ENCODE results near the gene CCDC63.

Gene CCDC63

DNA sequence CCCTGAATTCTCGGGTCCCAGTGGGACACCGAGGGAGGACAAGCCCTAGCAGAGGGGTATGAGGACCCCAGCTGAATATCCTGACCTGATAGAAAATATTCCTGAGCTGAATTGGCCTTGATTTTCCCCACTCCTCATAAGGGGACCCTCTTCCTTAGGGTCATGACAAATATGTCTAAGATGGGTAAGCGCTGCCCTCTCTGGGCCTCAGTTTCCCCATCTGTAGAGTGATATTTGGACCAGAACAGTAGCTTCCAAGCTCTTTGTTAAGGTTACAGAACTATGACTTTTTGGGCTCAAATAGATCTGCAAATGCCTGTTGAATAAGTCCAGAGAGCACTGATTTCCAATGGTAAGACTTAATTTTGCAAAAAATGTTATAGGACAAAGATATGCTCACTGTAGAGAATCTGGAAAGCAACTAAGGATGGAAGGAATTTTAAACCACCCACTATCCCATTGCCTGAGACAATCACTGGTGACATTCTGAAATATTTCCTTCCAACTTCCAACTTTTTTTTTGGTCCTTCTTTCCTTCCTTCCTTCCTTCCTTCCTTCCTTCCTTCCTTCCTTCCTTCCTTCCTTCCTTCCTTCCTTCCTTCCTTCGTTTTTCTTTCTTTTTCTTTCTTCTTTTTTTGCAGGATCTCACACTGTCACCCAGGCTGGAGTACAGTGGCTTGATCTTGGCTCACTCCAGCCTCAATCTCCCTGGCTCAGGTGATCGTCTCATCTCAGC lies 41.6 kb downstream of the CCDC63 start:
- DNase-seq: no peak

DNA sequence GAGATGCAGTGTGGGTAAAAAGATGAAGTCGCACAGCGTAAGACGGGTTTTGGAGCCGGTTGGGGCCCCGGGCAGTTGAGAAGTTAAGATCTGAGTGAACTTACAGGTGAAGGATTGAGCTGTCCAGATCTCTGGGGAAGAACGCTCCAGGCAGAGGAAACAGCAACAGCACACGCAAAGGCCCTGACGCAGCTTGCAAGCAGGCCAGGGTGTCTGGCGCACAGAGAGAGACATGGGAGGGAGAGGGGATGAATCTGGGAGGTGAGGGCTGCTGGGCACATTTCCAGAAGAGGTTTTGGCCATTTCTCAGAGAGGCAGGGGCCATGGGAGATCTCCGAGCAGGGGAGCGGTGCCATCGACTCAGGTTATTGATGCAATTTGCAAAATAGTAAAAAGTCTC lies 42.6 kb downstream of the CCDC63 start:
- no peak for DNase-seq

DNA sequence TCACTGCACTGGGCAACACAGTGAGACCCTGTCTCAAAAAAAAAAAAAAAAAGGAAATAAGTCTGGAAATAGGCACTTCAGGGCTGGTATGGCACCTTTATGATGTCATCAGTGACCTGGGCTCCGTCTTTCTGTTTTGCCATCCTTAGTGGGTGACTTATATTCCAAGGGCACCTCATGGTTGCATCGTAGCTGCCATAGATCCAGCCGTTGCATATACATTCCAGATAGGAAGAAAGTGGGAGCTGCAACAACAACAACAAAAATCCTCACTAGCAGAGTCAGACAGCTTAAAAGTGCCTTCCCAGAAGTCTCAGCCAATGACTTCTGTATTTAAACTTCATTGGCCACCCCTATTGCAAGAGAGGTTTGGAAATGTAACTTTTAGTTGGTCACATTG lies 47.2 kb downstream of the CCDC63 start:
- no peak for DNase-seq

DNA sequence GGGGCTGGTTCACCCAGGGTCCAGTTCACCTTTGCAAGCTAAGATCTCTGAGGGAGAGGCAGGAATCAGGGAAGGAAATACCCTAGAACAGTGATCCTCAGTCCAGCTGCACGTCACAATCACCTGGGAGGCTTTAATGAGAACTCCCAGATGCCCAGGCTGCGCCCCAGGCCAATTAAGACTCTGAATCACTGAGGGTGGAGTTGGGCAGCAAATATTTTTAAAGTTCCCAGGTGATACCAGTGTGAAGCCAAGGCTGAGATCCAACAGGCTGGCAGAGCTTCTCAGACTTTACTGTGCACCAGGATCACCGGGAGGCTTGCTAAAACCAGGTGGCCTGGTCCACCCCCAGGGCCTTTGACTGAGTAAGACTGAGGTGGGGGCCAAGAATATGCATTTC lies 49.8 kb downstream of the CCDC63 start:
- DNase-seq: no peak

DNA sequence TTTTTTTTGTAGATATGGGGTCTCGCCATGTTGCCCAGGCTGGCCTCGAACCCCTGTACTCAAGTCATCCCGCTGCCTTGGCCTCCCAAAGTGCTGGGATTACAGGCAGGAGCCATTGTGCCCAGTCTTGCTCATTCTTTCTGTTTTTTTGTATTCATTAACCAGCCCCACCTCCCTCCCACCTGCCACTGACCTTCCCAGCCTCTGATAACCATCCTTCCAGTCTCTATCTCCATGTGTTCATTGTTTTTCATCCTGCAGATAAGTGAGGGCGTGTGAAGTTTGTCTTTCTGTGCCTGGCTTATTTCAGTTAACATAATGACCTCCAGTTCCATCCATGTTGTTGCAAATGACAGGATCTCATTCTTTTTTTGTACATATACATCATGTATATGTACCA lies 54.6 kb downstream of the CCDC63 start:
- no peak for DNase-seq

DNA sequence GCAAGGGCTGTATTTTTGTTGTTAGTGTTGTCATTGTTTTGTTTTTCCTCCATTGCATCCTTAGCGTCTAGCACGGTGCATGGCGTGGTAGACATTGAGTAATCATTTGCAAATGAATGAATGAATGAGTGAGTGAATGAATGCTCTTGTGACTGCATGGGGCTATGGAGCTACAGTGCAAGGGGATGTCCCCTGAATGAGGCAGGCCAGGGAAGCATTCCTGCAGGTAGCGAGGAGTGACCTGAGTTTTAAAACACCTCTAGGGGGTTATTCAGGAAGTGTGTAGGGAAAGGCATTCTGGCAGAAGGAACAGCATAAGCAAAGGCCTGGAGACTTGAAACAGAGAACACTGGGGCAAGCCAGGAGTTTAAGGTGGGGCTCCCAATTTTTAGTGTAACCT lies 56.7 kb downstream of the CCDC63 start:
- no peak for DNase-seq

DNA sequence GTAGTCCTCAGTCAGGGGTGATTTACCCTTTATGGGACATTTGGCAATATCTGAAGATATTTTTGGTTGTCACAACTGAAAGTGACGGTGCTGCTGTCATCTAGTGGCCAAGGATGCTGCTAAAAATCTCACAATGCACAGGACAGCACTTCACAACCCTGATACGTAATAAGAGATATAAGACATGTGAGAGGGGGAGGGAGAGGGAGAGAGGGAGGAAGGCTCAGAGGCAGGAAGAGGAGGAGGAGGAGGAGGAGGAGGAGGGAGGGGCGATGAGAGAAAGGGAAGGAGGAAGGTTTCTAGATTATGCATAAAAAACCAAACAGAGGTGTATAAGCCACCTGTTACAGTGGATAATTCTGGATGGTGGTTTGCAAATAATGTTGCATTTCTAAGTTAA lies 59.3 kb downstream of the CCDC63 start:
- DNase-seq: no peak

DNA sequence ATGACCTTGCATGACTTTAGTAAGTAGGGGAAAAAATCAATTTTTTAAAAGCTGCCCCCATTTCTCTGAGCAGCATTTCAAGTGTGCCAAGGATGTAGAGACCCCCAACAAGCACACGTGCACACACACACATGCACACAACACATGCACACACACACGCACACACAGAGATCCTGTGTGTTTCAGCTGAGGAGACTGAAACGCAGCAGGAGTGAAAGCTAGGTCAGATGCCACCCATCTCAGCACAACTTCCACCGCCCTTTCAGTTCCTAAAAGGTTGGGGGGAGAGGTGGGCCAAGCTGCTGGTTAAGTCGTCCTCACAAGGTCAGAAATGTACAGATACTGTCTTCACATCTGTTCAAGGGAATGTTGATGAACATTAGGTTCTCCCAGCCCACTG lies 59.7 kb downstream of the CCDC63 start:
- DNase-seq: no peak

DNA sequence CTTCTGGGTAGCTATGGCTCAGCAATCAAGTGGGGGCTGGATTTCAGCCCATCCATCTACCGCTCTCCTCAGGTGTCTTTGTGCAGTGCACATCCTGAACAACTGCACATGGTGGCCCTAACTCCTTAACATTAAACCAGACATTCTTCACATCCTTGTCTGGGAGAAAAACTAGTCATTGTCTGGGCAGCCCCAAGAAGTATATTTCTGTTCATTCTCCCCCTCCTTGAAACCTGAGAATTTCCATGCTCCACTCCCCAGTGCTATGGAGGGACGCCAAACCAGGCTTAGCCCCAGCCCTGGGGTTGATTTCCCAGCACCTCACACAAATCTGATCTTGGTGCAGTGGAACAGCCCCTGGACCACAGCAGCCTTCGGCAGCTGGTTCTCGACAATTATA lies 60.2 kb downstream of the CCDC63 start:
- DNase-seq: no peak

DNA sequence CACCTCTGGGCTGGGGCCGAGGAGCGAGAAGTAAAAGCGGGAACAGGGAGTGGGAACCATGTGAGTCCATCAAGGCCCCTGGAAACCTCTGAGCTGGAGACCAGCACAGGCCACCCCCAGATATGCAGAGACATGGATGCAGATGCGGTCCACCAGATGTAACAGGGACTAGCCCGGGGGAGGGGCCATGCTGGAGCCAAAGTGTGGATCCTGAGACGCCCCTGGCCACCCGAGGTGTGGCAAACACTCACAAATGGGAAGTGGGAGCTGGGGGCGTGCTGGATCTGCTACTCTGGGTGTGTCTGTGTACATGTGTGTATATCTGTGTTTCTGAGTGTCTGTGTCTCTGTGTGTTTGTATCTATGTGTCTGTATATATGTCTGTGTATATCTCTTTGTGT lies 60.8 kb downstream of the CCDC63 start:
- DNase-seq: no peak

DNA sequence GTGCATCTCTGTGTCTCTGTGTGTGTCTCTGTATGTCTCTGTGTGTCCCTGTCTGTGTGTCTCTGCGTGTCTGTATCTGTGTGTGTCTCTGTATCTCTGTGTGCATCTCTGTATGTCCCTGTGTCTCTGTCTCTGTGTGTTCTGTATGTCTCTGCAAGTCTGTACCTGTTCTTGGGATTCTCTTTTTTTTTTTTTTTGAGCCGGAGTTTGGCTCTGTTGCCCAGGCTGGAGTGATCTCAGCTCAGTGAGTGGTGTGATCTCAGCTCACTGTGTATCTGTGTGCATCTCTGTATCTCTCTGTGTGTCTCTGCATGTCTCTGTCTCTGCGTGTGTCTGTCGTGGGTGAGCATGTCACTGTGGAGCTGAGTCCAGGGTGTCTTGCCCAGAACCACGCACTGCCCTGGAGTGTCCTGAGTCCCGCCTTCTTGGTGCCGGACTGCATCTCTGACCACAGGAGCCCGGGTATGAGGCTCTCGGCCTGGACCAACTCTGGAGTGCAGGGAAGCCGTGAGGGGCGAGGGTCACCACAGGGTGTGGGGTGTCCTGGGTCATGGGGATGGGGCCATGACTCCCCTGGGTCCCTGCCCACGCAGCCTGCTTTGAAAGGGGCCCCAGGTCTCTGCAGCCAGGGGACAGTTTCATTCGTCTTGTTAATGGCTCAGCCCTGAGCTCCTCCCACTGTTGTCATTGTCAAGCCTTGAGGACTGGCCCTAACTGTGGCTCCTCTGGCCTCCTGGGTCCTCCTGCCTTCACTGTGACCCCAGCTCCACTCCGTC lies 61.8 kb downstream of the CCDC63 start:
- no peak for DNase-seq

DNA sequence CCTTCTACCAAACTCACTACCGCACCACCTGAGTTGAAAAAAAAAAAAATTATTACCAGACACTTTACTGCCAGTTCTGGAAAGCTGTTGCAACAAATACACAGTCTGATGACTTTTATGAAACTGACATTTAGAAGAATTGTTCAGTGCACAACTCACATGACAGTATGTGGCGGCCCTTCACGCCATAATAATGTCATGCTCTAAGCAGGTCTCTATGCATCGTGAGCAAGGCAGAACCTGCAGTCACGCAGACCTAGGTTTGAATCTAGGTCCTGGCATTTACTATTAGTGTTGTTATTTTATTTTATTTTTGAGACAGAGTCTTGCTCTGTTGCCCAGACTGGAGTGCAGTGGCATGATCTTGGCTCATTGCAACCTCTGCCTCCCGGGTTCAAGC lies 65.5 kb downstream of the CCDC63 start:
- no peak for DNase-seq

DNA sequence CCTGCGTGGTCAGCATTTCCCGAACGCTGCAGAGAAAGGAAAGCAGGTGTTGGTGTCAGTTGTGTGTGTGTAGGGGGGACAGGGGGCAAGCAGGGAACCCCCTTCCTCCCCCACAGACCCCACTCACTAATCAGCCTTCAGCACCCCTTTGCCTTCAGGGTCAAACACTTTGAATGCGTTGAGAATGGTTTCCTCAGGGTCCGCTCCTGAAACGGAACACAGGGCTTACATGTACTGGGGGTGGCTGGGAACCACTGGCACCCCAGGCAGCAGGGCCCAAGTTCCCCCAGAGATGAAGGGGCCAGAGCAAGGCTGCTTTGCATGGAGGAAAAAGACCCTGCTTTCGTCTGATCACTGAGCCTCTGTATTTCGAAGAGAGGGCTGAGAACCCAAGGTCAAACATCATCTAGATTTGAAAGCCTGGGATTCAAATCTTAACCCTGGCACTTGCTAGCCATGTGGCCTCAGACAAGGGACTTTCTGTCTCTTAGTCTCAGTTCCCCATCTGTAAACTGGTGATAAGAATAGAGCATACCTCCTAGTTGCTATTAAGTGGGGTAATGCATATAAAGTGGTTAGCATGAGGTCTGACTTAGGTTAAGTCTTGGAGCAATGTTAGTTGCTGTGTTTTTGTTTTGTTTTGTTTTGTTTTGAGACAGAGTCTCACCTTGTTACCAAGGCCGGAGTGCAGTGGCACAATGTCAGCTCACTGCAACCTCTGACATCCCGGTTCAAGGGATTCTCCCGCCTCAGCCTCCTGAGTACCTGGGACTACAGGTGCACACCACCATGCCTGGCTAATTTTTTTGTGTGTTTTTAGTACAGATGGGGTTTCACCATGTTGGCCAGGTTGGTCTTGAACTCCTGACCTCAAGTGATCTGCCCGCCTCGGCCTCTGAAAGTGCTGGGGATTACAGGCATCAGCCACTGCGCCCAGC lies 66.6 kb downstream of the CCDC63 start:
- DNase-seq: no peak

DNA sequence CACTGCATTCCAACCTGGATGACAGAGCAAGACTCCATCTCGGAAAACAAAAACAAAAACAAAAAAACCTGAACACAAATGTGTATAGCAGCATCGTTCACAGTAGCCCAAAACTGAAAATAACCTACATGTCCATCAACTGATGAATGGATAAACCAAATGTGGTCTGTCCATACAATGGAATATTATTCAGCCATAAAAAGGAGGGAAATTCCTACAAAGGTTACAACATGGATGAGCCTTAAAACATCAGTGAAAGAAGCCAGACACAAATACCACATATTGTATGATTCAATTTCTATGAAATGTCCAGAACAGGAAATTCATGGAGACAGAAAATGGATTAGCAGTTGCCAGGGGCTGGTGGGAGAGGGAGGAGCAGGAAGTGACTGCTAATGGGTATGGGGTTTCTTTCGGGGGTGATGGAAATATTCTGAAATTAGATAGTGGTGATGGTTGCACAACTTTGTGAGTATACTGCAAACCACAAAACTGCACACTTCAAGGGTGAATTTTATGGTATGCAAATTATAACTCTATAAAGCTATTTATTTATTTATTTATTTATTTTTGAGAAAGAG lies 69.6 kb downstream of the CCDC63 start:
- DNase-seq: no peak

DNA sequence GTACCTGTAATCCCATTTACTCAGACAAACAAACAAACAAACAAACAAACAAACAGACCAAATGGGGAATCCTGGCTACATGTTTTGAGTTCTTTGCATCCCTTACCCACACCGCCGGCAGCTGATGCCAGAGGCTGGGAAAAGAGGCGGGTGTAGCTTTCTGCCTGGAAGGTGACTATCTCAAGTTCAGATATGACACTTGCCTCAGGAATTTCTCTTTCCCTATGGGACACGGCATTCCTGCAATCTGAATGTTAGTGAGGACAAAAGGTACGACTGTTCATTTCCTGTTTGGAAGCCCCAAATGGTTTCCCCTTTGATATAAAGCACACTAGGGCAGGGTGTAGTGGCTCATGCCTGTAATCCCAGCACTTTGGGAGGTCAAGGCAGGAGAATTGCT lies 70.7 kb downstream of the CCDC63 start:
- DNase-seq: no peak

DNA sequence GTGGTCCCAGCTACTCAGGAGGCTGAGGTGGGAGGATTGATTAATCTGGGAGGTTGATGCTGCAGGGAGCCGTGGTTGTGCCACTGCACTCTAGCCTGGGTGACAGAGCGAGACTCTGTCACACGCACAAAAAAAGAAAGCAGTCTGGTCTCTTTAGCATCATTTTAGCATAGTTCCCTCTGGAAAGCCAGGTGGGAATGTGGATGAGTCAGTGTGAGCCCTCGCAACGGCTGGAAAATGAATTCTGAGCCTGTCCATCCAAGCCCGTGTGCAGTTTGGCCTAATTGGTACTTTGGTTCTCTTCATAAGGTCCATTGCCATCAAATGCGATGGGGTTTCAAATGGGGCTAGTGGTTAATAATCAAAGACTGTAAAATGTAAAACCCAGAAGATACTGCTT lies 71.2 kb downstream of the CCDC63 start:
- no peak for DNase-seq

DNA sequence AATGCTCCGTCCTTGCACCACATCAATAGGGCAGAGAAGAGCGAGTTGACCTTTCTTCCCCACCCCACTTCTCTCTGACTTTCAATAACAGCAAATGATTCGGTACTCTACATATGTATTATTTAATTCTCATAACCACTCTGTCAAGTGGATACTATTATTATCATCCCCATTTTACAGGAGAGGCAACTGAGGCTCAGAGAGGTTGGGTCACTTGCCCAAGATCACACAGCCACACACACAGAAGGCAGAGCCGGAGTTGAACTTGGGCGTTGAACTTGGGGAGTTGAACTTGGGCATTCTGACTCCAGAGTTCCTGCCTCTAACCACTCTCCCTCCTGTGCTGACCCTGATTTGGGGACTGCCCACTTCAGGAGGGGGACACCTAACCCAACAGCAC lies 72.9 kb downstream of the CCDC63 start:
- DNase-seq: no peak

DNA sequence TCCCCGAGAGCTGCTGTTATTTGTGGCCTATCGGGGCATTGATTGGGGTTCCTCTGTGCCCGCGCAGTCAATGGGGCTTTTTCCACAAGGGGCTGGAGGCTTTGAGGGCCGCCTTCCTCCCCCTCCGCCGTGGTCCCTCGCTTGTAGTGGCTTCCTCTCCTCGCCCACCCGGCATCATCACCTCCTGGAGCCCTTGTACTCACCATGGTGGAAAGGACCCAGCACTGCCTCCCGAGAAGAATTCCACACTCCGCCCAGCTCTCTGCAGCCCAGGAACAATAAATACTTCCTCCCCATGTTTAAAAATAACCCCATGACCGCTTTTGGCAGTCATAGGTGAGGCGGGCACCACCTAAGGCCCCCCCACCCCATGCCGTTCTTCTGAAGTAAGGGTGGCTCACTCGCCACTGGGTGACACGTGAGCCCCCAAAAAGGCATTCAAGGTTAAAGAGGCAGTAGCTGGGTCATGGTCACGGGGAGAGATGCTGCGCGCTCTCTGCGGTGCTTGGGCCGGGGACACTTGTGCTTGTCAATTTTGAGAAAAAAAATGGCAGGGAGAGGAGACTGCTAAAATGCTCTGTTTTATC lies 73.6 kb downstream of the CCDC63 start, which contains the start of gene MYL2:
Gene MYL2 (minus strand): TSS at position 256 of the 587 bp plus-strand sequence. CDS start 50 bp downstream, at position 206.
- no peak for DNase-seq

DNA sequence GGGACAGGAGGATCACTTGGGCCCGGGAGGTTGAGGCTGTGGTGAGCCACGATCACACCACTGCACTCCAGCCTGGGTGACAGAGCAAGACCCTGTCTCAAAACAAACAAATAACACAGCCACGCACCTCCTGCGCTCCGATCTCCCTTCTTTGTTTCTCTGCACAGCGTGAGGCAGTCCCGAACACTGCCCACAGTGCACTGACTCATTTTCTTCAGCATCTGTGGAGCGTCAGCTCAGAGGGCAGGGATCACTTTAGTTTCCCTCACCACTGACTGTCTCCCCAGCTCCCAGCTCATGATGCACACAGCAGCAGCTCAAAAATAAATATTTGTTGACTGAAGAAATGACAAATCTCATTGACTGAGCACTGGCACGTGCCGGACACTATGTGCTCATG lies 74.5 kb downstream of the CCDC63 start:
- DNase-seq: no peak

DNA sequence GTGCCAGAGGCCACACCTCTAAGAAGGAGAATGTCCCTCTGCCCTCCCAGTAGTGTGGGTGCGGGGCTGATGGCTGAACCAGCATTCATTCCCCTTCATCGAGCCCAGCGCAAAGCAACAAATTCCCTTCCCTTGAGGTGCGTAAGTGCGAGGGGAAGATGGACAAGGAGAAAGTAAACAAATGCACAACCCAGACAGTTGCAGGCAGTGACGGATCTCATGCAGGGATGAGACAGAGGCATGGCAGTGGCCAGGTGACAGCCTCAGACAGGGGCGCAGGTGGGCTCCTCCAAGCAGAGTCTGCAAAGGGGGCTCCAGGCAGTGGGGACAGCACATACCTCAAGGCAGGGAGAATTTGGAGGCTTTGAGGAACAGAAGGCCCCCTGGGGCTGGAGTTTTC lies 75.9 kb downstream of the CCDC63 start:
- no peak for DNase-seq

DNA sequence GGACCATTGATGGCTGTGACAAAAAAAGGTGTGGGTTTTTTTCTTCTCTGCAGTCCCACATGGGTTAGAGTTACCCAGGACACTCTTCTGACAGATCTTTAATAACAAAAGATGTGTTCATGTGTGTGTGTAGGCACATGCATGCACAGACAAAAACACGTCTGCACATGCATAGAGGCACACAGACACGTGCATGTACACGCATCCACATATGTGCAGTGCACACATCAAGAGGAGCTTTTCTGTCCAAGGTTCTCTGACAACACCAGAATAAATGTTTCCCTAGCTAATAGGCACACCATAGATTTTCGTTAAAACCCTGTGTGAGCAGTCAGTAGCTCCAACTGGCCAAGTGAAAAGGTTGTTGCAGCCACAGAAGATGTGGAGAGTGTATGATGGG lies 76.4 kb downstream of the CCDC63 start:
- DNase-seq: no peak

DNA sequence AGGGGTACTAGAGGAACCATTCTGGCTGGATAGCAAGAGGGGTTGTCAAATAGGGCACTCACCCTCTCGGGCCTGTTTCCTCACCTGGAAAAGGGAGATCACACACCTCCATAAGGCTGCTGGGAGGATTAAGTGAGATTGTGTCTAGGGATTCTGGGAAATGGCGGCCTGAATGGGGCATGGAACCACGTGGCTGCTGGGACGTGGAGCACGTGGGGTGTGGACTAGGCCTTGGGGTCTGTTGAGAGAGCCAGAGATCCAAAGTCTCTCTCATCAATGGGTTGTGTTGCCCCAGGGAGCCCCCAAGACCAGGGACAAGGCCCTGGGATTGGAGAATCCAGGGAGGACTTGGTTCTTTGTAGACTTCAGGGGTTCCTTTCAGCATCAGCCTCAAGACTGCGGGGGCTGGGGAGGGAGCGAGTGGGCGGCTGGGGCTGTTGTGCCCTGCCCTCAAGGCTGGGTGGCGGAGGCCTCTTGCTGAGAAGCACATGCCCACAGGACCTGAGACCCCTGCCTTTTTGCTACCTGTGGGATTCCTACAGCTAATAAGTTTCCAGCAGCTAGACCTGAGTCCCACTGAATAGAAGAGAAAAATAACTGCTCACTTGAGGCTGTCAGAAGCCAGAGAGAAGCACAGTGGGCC lies 77.0 kb downstream of the CCDC63 start:
- DNase-seq: no peak
